Midbrain (tissue), 1 donor: ENCODE results near the gene TSPAN18.

Source experiments
- DNase-seq: peaks from one replicate; lab custom pipeline; 2025; lab: John Stamatoyannopoulos, UW

Gene TSPAN18

DNA sequence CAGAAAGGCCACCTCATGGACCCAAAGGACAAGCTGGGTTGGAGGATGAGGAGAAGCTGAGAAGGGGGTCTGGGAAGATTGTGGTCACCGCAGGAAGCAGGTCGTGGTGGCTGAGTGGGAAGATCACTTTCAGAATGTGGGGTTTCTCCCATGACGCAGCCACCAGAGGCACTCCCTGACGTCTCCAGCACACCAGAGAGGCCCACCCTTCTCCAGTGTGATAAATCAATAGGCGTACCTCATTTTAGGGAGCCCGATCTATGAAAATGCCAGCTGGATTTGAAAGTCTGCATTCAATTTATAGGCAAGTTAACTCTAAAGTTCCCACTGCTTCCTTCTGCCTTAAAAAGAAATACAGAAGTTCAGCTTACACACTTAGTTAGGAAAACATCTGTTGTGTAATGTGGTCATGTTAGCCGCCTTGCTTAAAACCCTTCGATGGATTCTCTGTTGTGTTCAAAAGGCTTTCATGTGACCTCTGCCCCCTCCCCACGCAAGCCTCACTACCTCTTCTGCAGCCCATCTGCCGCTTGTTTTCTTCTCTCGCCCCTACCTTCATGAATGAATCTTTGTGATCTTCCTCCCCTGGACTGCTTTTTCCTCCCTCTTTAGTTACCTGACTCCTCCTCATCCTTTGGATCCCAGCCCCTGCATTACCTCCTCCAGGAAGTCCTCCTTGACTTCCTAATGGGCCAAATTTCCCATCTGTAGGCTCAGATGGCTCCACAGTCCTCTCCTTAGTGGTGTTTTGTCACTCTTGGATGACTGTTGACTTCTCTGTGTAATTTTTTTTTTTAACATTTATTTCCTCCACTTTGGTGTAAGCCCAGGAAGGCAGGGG, 10.7 kb downstream of the TSPAN18 start:
- no peak for DNase-seq

DNA sequence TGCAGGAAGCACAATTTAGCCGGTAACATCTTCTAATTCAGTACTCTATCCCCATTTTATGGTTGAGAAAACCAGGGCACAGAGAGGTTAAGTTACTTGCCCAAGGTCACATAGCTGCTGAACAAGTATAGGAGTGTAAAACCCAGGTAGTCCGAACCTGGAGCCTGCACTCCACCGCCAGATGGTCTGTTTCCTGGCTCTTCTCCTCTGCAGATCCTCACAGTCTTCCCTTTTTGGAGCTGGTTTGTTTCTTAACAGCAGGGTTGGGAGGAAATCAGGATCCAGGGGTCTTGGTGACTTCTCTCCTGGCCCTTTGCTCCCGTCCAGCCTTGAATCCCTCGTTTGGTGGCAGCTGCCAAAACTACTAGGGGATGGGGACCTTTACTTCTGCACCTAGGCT, 12.0 kb downstream of the TSPAN18 start:
- DNase-seq, result no peak

DNA sequence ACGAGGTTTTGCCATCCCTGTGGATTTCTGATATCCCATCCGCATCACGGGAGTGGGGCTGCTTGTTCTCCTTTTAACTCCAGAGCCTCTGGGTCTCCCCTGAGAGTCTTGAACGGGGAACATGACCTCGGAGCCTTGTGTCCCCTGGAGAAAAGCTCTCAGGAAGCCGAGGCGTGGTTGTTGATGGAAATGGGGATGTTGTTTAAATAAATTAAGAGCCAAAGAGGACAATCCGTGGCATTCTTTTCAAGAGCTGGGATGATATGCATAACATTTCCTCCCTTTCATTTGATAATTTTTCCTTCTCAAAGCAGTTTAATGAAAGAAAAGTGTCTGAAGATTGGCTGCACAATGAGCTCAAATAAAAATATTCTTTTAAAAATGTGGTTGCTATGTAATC, 14.2 kb downstream of the TSPAN18 start:
- no peak for DNase-seq

GRCh38 chr11:44741976-44742375, 15.2 kb downstream of the TSPAN18 start:
- DNase-seq, result no peak

- DNase-seq, result no peak
Measured at GRCh38 chr11:44742508-44743246, 15.9 kb downstream of the TSPAN18 start.

DNA sequence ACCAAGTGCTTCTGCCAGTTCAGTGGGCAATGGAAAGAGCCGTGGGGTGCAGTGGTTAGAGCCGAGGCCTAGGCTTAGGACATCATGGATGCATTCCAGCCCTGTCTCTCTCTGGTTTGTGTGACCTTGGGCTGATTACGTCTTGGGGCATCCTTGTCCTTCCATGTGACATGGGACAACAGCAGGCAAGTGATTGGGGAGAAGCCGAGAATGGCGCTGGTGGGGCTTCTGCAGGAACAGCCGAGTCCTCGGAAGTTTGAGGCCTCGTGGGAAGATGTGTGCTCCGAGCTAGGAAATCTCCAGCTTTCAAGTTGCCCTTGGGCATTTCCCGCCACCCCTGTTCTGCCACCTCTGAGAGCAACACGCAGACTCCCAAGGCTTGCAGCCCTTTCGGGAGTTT, 16.6 kb downstream of the TSPAN18 start:
- no peak for DNase-seq

- DNase-seq, result no peak
Measured at GRCh38 chr11:44743959-44744557, 17.3 kb downstream of the TSPAN18 start.

DNA sequence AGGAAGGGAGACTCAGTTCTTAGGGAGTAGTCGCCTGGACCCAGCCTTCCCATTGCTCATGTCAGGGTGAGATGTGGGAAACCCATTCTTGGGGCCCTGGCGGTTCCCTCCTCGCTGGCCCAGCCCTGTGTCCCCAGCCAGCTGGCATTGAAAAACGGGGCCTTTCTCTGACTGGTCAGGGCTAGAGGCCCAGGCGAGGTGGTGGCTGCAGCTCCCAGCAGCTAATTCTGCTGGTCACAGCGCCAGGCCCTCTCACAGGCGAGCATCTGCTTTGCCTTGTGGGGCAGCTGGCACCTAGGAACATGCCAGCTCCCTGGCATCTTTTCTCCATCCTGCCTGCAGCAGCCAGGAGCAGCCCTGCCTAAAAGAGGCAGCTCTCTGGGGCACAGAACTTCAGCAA, 20.1 kb downstream of the TSPAN18 start:
- peak; percentile 58 for DNase-seq

DNA sequence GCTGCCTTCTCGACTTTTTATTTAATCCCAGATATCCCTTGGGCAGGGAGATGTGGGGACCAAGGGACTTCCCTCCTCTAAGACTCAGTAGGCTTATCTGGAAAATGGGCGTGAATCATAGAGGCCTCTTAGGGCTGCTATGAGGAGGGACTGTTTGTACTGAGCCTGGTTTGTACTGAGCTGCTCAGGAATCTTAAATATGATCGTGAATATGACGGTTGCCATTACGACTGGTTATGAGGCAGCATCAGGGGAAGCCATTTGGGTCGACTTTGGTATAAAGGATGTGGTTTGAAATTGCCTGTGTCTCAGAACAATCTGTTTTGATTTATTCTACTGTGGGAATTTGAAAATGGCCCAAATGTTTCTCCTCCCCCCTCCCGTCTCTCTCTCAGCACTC, 20.6 kb downstream of the TSPAN18 start:
- no peak for DNase-seq

DNA sequence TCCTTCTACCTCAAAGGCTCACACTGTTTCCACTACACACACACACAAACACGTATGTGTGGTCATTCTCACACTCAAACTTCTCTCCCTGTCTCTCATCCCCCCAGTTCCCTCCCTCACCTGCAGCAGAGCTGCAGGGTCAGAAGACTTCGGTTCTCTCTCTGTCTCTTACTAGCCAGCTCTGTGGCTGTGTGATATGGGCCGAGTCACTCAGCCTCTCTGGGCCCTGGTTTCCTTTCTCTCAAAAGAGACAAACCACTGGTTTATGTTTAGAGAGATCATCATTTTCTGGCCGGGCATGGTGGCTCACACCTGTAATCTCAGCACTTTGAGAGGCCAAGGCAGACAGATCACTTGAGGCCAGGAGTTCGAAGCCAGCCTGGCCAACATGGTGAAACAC, 21.1 kb downstream of the TSPAN18 start:
- no peak for DNase-seq

GRCh38 chr11:44748606-44749005, 21.8 kb downstream of the TSPAN18 start:
- DNase-seq, result no peak

- DNase-seq, result no peak
Measured at GRCh38 chr11:44749189-44749588, 22.4 kb downstream of the TSPAN18 start.

- no peak for DNase-seq
Measured at GRCh38 chr11:44750551-44751465, 24.0 kb downstream of the TSPAN18 start.

GRCh38 chr11:44752300-44752699, 25.5 kb downstream of the TSPAN18 start:
- no peak for DNase-seq

GRCh38 chr11:44752713-44753112, 26.0 kb downstream of the TSPAN18 start:
- no peak for DNase-seq

DNA sequence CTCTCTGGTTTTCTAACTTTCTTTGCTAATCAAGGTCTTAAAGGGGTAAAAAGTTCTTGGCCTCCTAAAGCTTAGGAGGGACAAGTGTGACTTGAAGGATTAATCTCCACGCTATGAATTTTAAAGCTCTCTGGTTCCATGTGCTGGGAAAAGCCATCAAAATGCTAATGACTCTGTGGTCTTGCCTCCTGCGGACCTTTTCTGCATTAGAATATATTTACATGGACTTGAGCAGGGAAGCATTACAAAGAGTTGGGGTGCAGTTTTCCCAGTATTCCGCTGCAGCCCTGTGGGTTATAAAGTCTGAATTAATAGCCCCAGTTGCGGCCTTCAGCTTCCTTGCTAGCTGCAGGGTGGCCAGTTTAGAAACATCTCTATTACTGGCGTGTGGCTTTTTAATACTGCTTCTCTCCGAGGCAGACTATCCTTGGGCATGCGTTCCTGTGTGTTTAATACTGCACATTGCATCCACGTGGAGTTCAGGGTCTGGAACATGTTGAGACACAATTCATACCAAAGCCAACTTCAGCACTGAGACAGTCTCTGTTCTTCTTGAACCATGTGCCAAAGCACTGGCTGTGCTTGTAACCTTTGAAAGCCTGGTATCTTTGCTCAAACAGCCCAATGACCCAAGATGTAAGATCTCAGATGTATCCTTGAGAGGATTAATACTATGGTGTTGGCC, 27.3 kb downstream of the TSPAN18 start:
- DNase-seq, result no peak

DNA sequence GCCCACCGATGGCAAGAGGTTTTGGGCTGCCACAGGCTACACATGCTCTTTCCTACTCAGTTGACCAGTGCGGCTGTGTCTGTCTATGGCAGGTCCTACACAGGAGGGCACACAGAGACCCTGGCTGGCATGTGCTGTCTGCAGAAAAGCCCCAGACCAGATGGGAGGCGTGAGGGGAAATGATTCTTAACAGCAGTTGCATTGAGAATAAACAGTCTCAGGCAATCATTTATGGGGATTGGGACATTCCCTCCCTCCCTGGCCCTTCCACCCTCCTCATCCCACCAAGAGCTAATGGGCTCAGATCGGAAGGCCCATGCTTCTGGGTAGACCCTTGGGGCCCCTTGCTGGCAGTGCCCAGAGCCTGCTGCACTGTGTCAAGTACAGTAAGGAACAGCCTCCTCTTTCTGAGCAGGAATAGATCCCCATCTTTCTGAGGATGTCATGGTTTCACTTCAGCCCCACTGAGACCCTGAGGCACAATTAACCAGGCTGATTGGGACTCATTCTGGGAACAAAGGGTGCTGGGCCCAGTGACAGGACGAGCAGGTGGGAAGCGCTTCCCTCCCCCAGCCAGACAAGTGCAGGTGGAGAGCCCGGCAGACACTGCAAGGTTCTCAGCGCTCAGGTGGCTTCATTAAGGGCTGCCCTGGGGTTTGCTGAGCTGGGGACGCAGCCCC, 28.3 kb downstream of the TSPAN18 start:
- DNase-seq, result no peak

- DNase-seq, result no peak
Measured at GRCh38 chr11:44755556-44756523, 29.1 kb downstream of the TSPAN18 start.

DNA sequence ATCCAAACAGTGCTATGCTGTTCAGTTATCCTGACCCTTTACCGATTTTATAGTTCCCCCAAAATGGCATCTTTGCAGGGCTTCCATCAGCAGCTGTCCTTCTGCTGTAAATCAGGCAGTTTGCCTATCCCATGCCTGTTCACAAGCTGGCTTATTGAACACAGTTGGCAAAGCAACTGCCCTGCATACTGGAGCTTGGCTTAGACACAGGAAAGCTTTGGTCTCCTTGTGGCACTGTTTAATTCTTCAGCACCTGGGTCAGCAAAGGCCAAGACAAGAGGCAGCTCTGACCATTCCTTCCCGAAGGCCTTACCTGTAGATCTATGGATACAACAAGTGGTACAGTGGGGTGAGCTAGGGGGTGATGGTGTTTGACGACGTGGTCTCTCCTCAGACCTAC, 32.2 kb downstream of the TSPAN18 start:
- DNase-seq, result no peak
